GM18867 (cell line): ENCODE measurements around the gene ANO9.

Experiments used
- ATAC-seq: cut with Tn5 transposase; IDR thresholded peaks from one replicate; pipeline ENCODE4 v1.9.1; 2021; ENCODE audit warnings: mild to moderate bottlenecking, moderate library complexity; ENCODE audit not compliant: unreplicated experiment

Gene ANO9

GRCh38 chr11:372809-373715, 68.7 kb downstream of the ANO9 start:
- no peak for ATAC-seq

GRCh38 chr11:371716-372590, 69.9 kb downstream of the ANO9 start:
- no peak for ATAC-seq

- ATAC-seq = no peak
Measured at GRCh38 chr11:371051-371450, 70.8 kb downstream of the ANO9 start.

- no peak for ATAC-seq
Measured at GRCh38 chr11:370070-370941, 71.5 kb downstream of the ANO9 start.

- no peak for ATAC-seq
Measured at GRCh38 chr11:369336-370018, 72.3 kb downstream of the ANO9 start, which contains the start of gene B4GALNT4. Gene B4GALNT4, plus strand, starts transcription at chr11:369499. Its CDS starts 305 bp downstream, at chr11:369804.

- no peak for ATAC-seq
Measured at GRCh38 chr11:368414-369335, 73.1 kb downstream of the ANO9 start.

- ATAC-seq = no peak
Measured at GRCh38 chr11:367956-368413, 73.8 kb downstream of the ANO9 start.
